ENCODE results near the gene TMEFF1.
"Not testable (repeated sequence)": the region's sequence is repeated elsewhere in the genome, so short reads cannot be mapped to it uniquely, and the experiment has no call there.

- TF ChIP-seq CTCF, POLR2A (IDR thresholded peaks at IDR 0.05): not testable (repeated sequence)
These were observed 32.5 kb upstream of the TMEFF1 start for GRCh38 chr9:100440487-100440886.
